Heart right ventricle (tissue), 16 donors: Measurements from ENCODE around the gene XPR1. TPM values are rescaled to one million over a fixed set of nuclear protein-coding genes. Genes with fewer than 3 reads are reported as not detected.

ENCODE experiments used
- ATAC-seq, 8 donors: fragments of 200-7000 bp; cut with Tn5 transposase; one replicate each; pipeline ENCODE4 v1.9.1; 2020; ENCODE audit warnings: mild to moderate bottlenecking in 8 of 8, moderate library complexity in 8 of 8, moderate number of reproducible peaks in 1 of 8
- DNase-seq, 2 donors: peaks; one replicate each; pipeline ENCODE4 v3.0.0-alpha.2; 2020
- H3K27ac ChIP-seq, 10 donors: fragments of 200-600 bp; sonication (generic) in 2 of 10; one replicate each; pipeline versions ENCODE4 v1.5.0 to v1.8.0; 2020 to 2022; ENCODE audit warnings: mild to moderate bottlenecking in 3 of 10
- H3K27me3 ChIP-seq, 7 donors: fragments of 200-600 bp; one replicate each; pipeline ENCODE4 v1.8.0; 2021 to 2022; ENCODE audit warnings: mild to moderate bottlenecking in 2 of 7
- H3K36me3 ChIP-seq, 9 donors: fragments of 200-600 bp; sonication (generic) in 1 of 9; one replicate each; pipeline versions ENCODE4 v1.5.0 to v1.8.0; 2020 to 2022; ENCODE audit warnings: mild to moderate bottlenecking in 2 of 9
- H3K4me1 ChIP-seq, 9 donors: fragments of 200-600 bp; sonication (generic) in 1 of 9; one replicate each; pipeline versions ENCODE4 v1.5.0 to v1.8.0; 2020 to 2022; ENCODE audit warnings: mild to moderate bottlenecking in 4 of 9
- H3K4me3 ChIP-seq, 10 donors: fragments of 200-600 bp; sonication (generic) in 2 of 10; one replicate each; pipeline versions ENCODE4 v1.5.0 to v1.8.0; 2020 to 2022; ENCODE audit warnings: mild to moderate bottlenecking in 7 of 10, moderate library complexity in 2 of 10
- H3K9me3 ChIP-seq, 11 donors: fragments of 200-600 bp in 10 of 11; sonication (generic) in 2 of 11; one replicate each; pipeline versions ENCODE4 v1.5.0 to v1.8.0; 2013 to 2022; ENCODE audit warnings: mild to moderate bottlenecking in 2 of 11, control low read depth in 1 of 11, moderate library complexity in 1 of 11
- WGBS, 2 donors: extraction: QIAGEN DNeasy Blood & Tissue Kit; methylation state at CpG; one replicate each; pipeline ENCODE4 v1.1.7; 2013; ENCODE audit warnings: inconsistent platforms in 1 of 2; 5-methylcytosine and 5-hydroxymethylcytosine counted together
- intact Hi-C, 10 donors: fragments of 100-400 bp; cut with DNase I; formaldehyde crosslinking; loops; one replicate each; pipeline versions ENCODE4 v1.11.1 to v1.14.2; 2022
- polyA plus RNA-seq, 2 donors: library from polyadenylated mRNA; stranded (reverse); fragments of 200-250 nt; gene quantifications; one replicate each; pipeline ENCODE4 v1.2.3, GENCODE V29; 2013
- total RNA-seq, 10 donors: library from RNA; stranded (reverse); fragmentation: NEBNext Ultra II Directional in 3 of 10; extraction: Animal tissue kit (Norgen Biotek cat#: 25700) in 3 of 10; gene quantifications; one replicate each; pipeline versions ENCODE4 v1.2.1 to v1.2.4, GENCODE V29; 2021 to 2023
- TF ChIP-seq, protein P1 (sequence below), 9 donors: fragments of 200-600 bp; sonication (generic) in 2 of 9; IDR thresholded peaks; one replicate each; pipeline versions ENCODE4 v1.5.0 to v1.8.0; 2021 to 2022; ENCODE audit warnings: antibody characterized with exemption in 9 of 9, mild to moderate bottlenecking in 5 of 9, moderate library complexity in 1 of 9
- donor health status: Arrhythmogenic right ventricular cardiomyopathy.
- donor health status: ischemic (EF 13 %, LVEDD 7.1; RV severe dilation, severe dysfunction).
- donor health status: healthy with polysubstance abuse.
- donor health status: DM: no; HTN: yes; CAD: no.
- donor health status: DM: no; HTN: no; CAD: no.
- donor health status: ischemic (EF 25% LVEDD 6.9; RV normal size, moderate dysfunction).
- donor health status: ischemic (EF 25% LVEDD 5.7; RV mildly dilated, moderate dysfunction).
- donor health status: healthy.
- donor health status: DM: yes; HTN: yes; CAD: no.
- donor health status: Ischemic cardiomyopathy.
- donor health status: ischemic (EF 35%, LVEDD 5.7; RV mildly dilated, moderate dysfunction).
- donor health status: nonischemic (EF 11% LVEDD 7.7; RV severe dilation, severe dysfunction).
- donor health status: DM: yes; HTN: yes; CAD: no.
- donor health status: PGD.
- donor health status: ischemic (EF 29% LVEDD 5.4; RV normal size, mild dysfunction).
- donor health status: nonischemic (EF 23%, LVEDD 6.1; RV moderate dilation, normal function).

The XPR1 gene
- total and polyA plus RNA-seq, 12 donors: 18.3 to 142 (median 70.0) TPM

DNA sequence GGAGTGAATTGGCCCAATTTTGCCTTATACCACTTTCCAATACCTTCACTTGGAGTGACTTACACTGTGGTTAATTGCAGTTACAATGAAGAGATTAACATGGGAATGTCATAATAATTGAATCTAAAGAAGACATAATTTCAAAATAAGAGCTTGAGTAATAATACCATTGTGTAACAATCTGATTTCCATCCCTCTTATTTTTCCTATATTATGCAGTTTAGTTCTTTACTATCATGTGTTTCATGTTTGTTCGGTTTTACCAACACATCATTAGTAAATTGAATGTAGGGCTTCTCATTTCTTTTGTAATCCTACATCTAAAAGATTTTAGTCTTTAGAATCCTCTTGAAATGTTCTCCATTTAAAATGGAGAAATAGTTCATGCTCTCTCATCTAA lies 19.2 kb upstream of the XPR1 start:
- ATAC-seq (no peak), DNase-seq (no peak)
- intact Hi-C loops: loop anchor here in 1 of 10 donors (10.0 kb wide), 1 partner anchor 68 kb away; no protein-coding TSS in a partner anchor
- no peaks in the 10 kb centered on the region for H3K9me3 ChIP-seq
- TF ChIP-seq, protein P1, sequence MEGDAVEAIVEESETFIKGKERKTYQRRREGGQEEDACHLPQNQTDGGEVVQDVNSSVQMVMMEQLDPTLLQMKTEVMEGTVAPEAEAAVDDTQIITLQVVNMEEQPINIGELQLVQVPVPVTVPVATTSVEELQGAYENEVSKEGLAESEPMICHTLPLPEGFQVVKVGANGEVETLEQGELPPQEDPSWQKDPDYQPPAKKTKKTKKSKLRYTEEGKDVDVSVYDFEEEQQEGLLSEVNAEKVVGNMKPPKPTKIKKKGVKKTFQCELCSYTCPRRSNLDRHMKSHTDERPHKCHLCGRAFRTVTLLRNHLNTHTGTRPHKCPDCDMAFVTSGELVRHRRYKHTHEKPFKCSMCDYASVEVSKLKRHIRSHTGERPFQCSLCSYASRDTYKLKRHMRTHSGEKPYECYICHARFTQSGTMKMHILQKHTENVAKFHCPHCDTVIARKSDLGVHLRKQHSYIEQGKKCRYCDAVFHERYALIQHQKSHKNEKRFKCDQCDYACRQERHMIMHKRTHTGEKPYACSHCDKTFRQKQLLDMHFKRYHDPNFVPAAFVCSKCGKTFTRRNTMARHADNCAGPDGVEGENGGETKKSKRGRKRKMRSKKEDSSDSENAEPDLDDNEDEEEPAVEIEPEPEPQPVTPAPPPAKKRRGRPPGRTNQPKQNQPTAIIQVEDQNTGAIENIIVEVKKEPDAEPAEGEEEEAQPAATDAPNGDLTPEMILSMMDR (IDR thresholded peaks at IDR 0.05): no peak
- H3K4me1 ChIP-seq: peaks cover 0 to 42% (median 19%) of the 10 kb centered on the region in 9 donors
- H3K27ac ChIP-seq: peak overlapping the region in 9 of 10 donors; percentile 66 to 86 (median 75)
- no peaks in the 10 kb centered on the region for H3K36me3 ChIP-seq
- H3K4me3 ChIP-seq: no peak overlapping the region
- WGBS, 2 donors: 96 to 97% methylated on average over 1 of the region's 1 CpG
- no peaks in the 10 kb centered on the region for H3K27me3 ChIP-seq

DNA sequence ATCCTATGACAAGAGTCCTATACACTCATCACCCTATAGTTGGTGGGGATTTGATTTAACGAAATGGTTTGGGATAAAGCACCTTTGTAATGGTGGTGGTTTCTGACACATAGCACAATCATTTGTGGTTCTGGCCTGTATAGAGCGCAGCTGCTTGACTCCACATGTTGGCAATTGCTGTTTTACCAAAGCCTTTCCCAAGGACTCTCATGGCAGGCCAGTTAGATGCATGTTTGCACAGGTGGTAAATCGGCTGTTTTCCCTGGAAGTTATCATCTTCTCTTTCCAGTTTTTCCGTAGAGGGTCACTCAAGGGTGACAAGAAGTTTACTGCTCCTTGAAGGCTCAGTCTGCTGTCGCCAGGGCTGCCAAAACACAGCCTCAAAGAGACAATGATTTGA lies 17.1 kb upstream of the XPR1 start:
- no peaks in the 10 kb centered on the region for H3K27me3 ChIP-seq
- ATAC-seq: no peak
- H3K4me1 ChIP-seq: peaks cover 0 to 39% (median 16%) of the 10 kb centered on the region in 9 donors
- no peak overlapping the region for H3K4me3 ChIP-seq
- intact Hi-C loops: loop anchor here in 1 of 10 donors (10.0 kb wide), 1 partner anchor 70 kb away; no protein-coding TSS in a partner anchor
- H3K9me3 ChIP-seq: no peaks in the 10 kb centered on the region
- TF ChIP-seq, protein P1 (IDR thresholded peaks at IDR 0.05): no peak
- DNase-seq: no peak
- WGBS, 2 donors: 70 to 71% methylated on average over 5 of the region's 5 CpGs
- H3K27ac ChIP-seq: peak overlapping the region in 2 of 10 donors; percentile 3 to 24
- no peaks in the 10 kb centered on the region for H3K36me3 ChIP-seq

DNA sequence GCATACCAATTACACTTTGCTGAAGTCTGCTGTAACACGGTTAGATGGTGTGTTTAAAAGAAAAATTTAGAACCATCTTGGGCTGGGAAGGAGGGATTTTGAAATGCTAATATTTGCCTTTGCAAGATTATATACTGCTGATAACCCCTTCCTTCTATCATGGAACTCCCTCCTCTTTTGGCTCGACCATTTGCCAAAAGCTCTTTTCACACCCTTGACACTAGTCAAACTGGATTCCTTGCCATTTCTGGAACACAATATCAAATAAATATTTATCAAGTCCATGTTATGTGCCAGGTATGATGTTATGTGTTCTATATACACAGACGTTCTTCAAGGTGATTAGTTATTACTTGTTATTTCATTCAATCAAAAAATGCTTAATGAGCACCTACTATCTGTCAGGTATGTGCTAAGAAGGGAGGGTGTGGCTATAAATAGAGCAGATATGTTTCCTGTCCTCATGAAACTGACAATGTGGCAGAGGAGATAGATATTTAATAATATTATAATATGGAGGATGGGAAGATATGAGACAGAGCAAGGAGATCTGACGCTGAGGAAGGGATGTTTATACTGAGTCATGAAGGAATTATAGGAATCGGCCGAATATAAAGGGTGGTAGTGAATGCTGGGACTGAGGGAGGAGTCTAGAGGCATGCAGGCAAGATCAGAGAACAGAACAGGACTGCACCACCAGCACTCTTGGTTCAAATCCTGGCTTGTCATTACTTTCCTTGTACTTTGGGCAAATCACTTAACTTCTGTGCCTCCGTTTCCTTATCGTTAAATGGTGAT lies 16.1 kb upstream of the XPR1 start:
- H3K4me3 ChIP-seq: no peak overlapping the region
- H3K36me3 ChIP-seq: no peaks in the 10 kb centered on the region
- DNase-seq (no peak), ATAC-seq (peak in 1 of 8 donors; percentile 19)
- intact Hi-C loops: loop anchor here in 1 of 10 donors (10.0 kb wide), 1 partner anchor 71 kb away; no protein-coding TSS in a partner anchor
- TF ChIP-seq, protein P1 (IDR thresholded peaks at IDR 0.05): no peak
- H3K9me3 ChIP-seq: no peaks in the 10 kb centered on the region
- H3K27me3 ChIP-seq: no peaks in the 10 kb centered on the region
- 69% methylated on average over 8 of the region's 8 CpGs for WGBS, 2 donors
- peak overlapping the region in 3 of 10 donors; percentile 3 to 24 (median 7) for H3K27ac ChIP-seq
- peaks cover 0 to 29% (median 10%) of the 10 kb centered on the region in 9 donors for H3K4me1 ChIP-seq

DNA sequence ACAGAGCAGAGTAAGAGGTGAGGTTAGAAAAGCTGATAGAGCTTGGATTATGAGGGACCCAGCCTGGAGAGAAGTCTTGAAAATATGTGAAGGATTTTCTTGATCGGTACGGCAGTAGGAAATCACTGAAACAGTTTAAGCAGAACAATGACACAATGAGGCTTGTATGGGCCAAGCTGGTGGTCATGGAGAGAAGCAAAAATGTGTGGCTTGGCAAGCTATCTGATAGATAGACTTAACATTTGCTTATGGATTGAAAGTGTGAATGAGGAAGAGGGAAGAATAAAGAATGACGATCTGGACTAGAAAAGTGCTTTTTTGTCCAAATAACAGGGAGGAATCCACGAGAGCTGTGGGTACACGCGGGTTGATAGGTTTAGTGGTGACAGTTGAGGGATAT lies 15.4 kb upstream of the XPR1 start:
- H3K9me3 ChIP-seq: no peaks in the 10 kb centered on the region
- H3K27ac ChIP-seq: no peak overlapping the region
- intact Hi-C loops: loop anchor here in 1 of 10 donors (10.0 kb wide), 1 partner anchor 72 kb away; no protein-coding TSS in a partner anchor
- H3K36me3 ChIP-seq: no peaks in the 10 kb centered on the region
- 86 to 90% methylated on average over 6 of the region's 6 CpGs for WGBS, 2 donors
- ATAC-seq (no peak), DNase-seq (no peak)
- no peaks in the 10 kb centered on the region for H3K27me3 ChIP-seq
- H3K4me3 ChIP-seq: no peak overlapping the region
- H3K4me1 ChIP-seq: peaks cover 0 to 22% (median 9%) of the 10 kb centered on the region in 9 donors
- TF ChIP-seq, protein P1 (IDR thresholded peaks at IDR 0.05): no peak
